GM23248 (cell line): ENCODE data around the gene ACAA1. TPM values are rescaled to one million over a fixed set of nuclear protein-coding genes. Genes with fewer than 3 reads are reported as not detected.

Experiments used
- DNase-seq: peaks from one replicate; pipeline ENCODE4 v3.0.0-alpha.2; 2015
- H2AFZ ChIP-seq: fragments of 200-600 bp; sonication (generic); 2 replicates; pipeline ENCODE4 v1.6.1; 2016; ENCODE audit warnings: antibody characterized with exemption
- H3F3A ChIP-seq: fragments of 200-600 bp; sonication (generic); 2 replicates; pipeline ENCODE4 v1.6.1; 2016; ENCODE audit warnings: mild to moderate bottlenecking, antibody characterized with exemption, mixed run types; ENCODE audit not compliant: insufficient read depth
- H3K27ac ChIP-seq: fragments of 200-600 bp; sonication (generic); 2 replicates; pipeline ENCODE4 v1.5.1; 2016; ENCODE audit warnings: mild to moderate bottlenecking
- H3K27me3 ChIP-seq: fragments of 200-600 bp; sonication (generic); replicated peaks from 2 replicates; pipeline ENCODE4 v1.6.1; 2016; ENCODE audit warnings: mild to moderate bottlenecking; ENCODE audit not compliant: insufficient read depth
- H3K36me3 ChIP-seq: fragments of 200-600 bp; sonication (generic); 2 replicates; pipeline ENCODE4 v1.6.1; 2016; ENCODE audit warnings: low read depth, mild to moderate bottlenecking
- H3K4me1 ChIP-seq: fragments of 200-600 bp; sonication (generic); 2 replicates; pipeline ENCODE4 v1.6.1; 2016; ENCODE audit warnings: mild to moderate bottlenecking; ENCODE audit not compliant: insufficient read depth
- H3K4me2 ChIP-seq: fragments of 200-600 bp; sonication (generic); one replicate; pipeline ENCODE4 v1.6.1; 2016; ENCODE audit warnings: mild to moderate bottlenecking; ENCODE audit not compliant: unreplicated experiment
- H3K4me3 ChIP-seq: fragments of 200-600 bp; sonication (generic); 2 replicates; pipeline ENCODE4 v1.5.1; 2016; ENCODE audit warnings: mild to moderate bottlenecking
- H3K79me2 ChIP-seq: fragments of 200-600 bp; sonication (generic); 2 replicates; pipeline ENCODE4 v1.6.1; 2016; ENCODE audit warnings: mild to moderate bottlenecking; ENCODE audit not compliant: insufficient read depth
- H3K9ac ChIP-seq: fragments of 200-600 bp; sonication (generic); 2 replicates; pipeline ENCODE4 v1.6.1; 2016; ENCODE audit warnings: mild to moderate bottlenecking
- H3K9me2 ChIP-seq: fragments of 200-600 bp; sonication (generic); 2 replicates; pipeline ENCODE4 v1.6.1; 2016; ENCODE audit warnings: mixed run types, mild to moderate bottlenecking, moderate library complexity; ENCODE audit not compliant: insufficient read depth
- H3K9me3 ChIP-seq: fragments of 200-600 bp; sonication (generic); one replicate; pipeline ENCODE4 v1.6.1; 2017; ENCODE audit warnings: low read depth
- H4K20me1 ChIP-seq: fragments of 200-600 bp; sonication (generic); 2 replicates; pipeline ENCODE4 v1.6.0; 2016; ENCODE audit not compliant: insufficient read depth
- EZH2 ChIP-seq: fragments of 200-600 bp; sonication (generic); IDR thresholded peaks from 2 replicates; pipeline ENCODE4 v1.6.1; 2018; ENCODE audit warnings: antibody characterized with exemption, mild to moderate bottlenecking; ENCODE audit not compliant: insufficient read depth, poor library complexity, severe bottlenecking
- EZH2phosphoT487 ChIP-seq: fragments of 200-600 bp; sonication (generic); IDR thresholded peaks from 2 replicates; pipeline ENCODE4 v1.6.1; 2018; ENCODE audit warnings: antibody characterized with exemption, moderate library complexity, mild to moderate bottlenecking, low read depth; ENCODE audit not compliant: insufficient read depth
- WGBS, 2 experiments: methylation state at CpG; one replicate each; pipeline ENCODE4 v1.1.6; 2015 to 2017; ENCODE audit warnings: low lambda C conversion rate in 2 of 2, low coverage in 1 of 2; ENCODE audit errors: missing lambda C conversion rate in 2 of 2; 5-methylcytosine and 5-hydroxymethylcytosine counted together
- in situ Hi-C: fragments of 300-500 bp; cut with MboI; formaldehyde crosslinking; loops from 2 replicates; pipeline ENCODE4 v1.15.0; 2020
- polyA plus RNA-seq: library from polyadenylated mRNA; unstranded; fragments of >200 nt; fragmentation: Nextera tagmentation; extraction: Ambion mirVana; gene quantifications from 2 replicates; pipeline ENCODE4 v1.2.1, GENCODE V29; 2016
- total RNA-seq: library from RNA; depleted of rRNA; stranded (reverse); fragments of >200 nt; shearing (Covaris generic); gene quantifications from 2 replicates; pipeline ENCODE4 v1.2.3, GENCODE V29; 2014

ACAA1 gene
- total and polyA plus RNA-seq, 2 experiments from 2014 or later, result 32.9 to 50.5 TPM

- H3K4me2 ChIP-seq, result no peak overlapping the region
- H3K9ac ChIP-seq, result no peak overlapping the region
- no peak for DNase-seq
- peaks cover 24% of the 10 kb centered on the region for H3K27me3 ChIP-seq
- no peaks in the 10 kb centered on the region for H3K9me3 ChIP-seq
- no peaks in the 10 kb centered on the region for H3K4me1 ChIP-seq
- H2AFZ ChIP-seq, result no peak overlapping the region
- WGBS, 2 experiments, result 83 to 87% methylated on average over 3 of the region's 3 CpGs
- in situ Hi-C loops, result loop anchor here (25.0 kb wide), 1 partner anchor 387 kb away; the partner anchor contains the start of gene EXOG
- no peaks in the 10 kb centered on the region for H3K9me2 ChIP-seq
- no peaks in the 10 kb centered on the region for H3K79me2 ChIP-seq
- no peaks in the 10 kb centered on the region for H3F3A ChIP-seq
- H3K36me3 ChIP-seq, result no peaks in the 10 kb centered on the region
- no peaks in the 10 kb centered on the region for H4K20me1 ChIP-seq
- no peak overlapping the region for H3K4me3 ChIP-seq
- no peak overlapping the region for H3K27ac ChIP-seq
- no peak for TF ChIP-seq EZH2phosphoT487
- TF ChIP-seq EZH2, result no peak
Observed at GRCh38 chr3:38100498-38100897, 36.4 kb downstream of the ACAA1 start.

GRCh38 chr3:38099518-38099917 is 37.4 kb downstream of the ACAA1 start:
- no peaks in the 10 kb centered on the region for H3K79me2 ChIP-seq
- H3K9ac ChIP-seq, result no peak overlapping the region
- no peaks in the 10 kb centered on the region for H3K36me3 ChIP-seq
- H3K9me2 ChIP-seq, result no peaks in the 10 kb centered on the region
- H3F3A ChIP-seq, result no peaks in the 10 kb centered on the region
- no peaks in the 10 kb centered on the region for H3K4me1 ChIP-seq
- no peak for DNase-seq
- H3K27ac ChIP-seq, result no peak overlapping the region
- WGBS, 2 experiments, result 16 to 28% methylated on average over 3 to 5 of the region's 5 CpGs
- TF ChIP-seq EZH2phosphoT487 (no peak), EZH2 (no peak)
- H2AFZ ChIP-seq, result no peak overlapping the region
- in situ Hi-C loops, result no loop called here
- H3K9me3 ChIP-seq, result no peaks in the 10 kb centered on the region
- H3K4me2 ChIP-seq, result no peak overlapping the region
- H3K27me3 ChIP-seq, result peaks cover 24% of the 10 kb centered on the region
- no peak overlapping the region for H3K4me3 ChIP-seq
- H4K20me1 ChIP-seq, result no peaks in the 10 kb centered on the region

- DNase-seq, result no peak
- Histone ChIP-seq H3K36me3 (no peaks in the 10 kb centered on the region), H3K27me3 (peaks cover 24% of the 10 kb centered on the region), H3K9me2 (no peaks in the 10 kb centered on the region), H3K4me2 (no peak overlapping the region), H3F3A (no peaks in the 10 kb centered on the region), H3K9me3 (no peaks in the 10 kb centered on the region), H3K4me3 (no peak overlapping the region), H3K79me2 (no peaks in the 10 kb centered on the region), H3K27ac (no peak overlapping the region), H3K4me1 (no peaks in the 10 kb centered on the region), H3K9ac (no peak overlapping the region), H4K20me1 (no peaks in the 10 kb centered on the region), H2AFZ (no peak overlapping the region)
- TF ChIP-seq EZH2phosphoT487, result no peak
- TF ChIP-seq EZH2, result no peak
- in situ Hi-C loops, result no loop called here
- 75 to 76% methylated on average over 9 of the region's 9 CpGs for WGBS, 2 experiments
Observed at GRCh38 chr3:38098376-38098723, 38.6 kb downstream of the ACAA1 start.

GRCh38 chr3:38097446-38098375 is 39.2 kb downstream of the ACAA1 start:
- Histone ChIP-seq H2AFZ (no peak overlapping the region), H3K4me3 (no peak overlapping the region), H3K9me2 (no peaks in the 10 kb centered on the region), H3K79me2 (no peaks in the 10 kb centered on the region), H3K36me3 (no peaks in the 10 kb centered on the region), H3K27me3 (peaks cover 24% of the 10 kb centered on the region), H3F3A (no peaks in the 10 kb centered on the region), H3K27ac (no peak overlapping the region), H3K9ac (no peak overlapping the region), H3K9me3 (no peaks in the 10 kb centered on the region), H3K4me2 (no peak overlapping the region), H3K4me1 (no peaks in the 10 kb centered on the region), H4K20me1 (no peaks in the 10 kb centered on the region)
- in situ Hi-C loops, result no loop called here
- DNase-seq, result no peak
- TF ChIP-seq EZH2, result no peak
- TF ChIP-seq EZH2phosphoT487, result no peak
- whole genome bisulfite sequencing, 2 experiments, result 54 to 57% methylated on average over 19 of the region's 19 CpGs
